Suprapubic skin (tissue), 3 donors: Measurements from ENCODE around the gene SCAF8.

Source experiments
- CTCF ChIP-seq, 2 donors: fragments of 200-600 bp in 1 of 2; fragments of 450-650 bp in 1 of 2; sonication (generic) in 1 of 2; IDR thresholded peaks; one replicate each; pipeline ENCODE4 v1.5.1; 2016 to 2019; ENCODE audit warnings: antibody characterized with exemption in 2 of 2, mild to moderate bottlenecking in 1 of 2, moderate library complexity in 1 of 2
- EP300 ChIP-seq: sonication (generic); formaldehyde crosslinking; IDR thresholded peaks from one replicate; pipeline ENCODE4 v1.6.1; 2017; ENCODE audit warnings: antibody characterized with exemption
- POLR2A ChIP-seq, 2 donors: fragments of 450-650 bp; IDR thresholded peaks; one replicate each; pipeline ENCODE4 v1.6.1; 2017; ENCODE audit warnings: antibody characterized with exemption in 2 of 2, mild to moderate bottlenecking in 2 of 2, moderate library complexity in 2 of 2

GRCh38 chr6:154737424-154737823, 4.2 kb downstream of the SCAF8 start:
- TF ChIP-seq CTCF (IDR thresholded peaks at IDR 0.05), result no peak
- no peak for TF ChIP-seq EP300
- no peak for TF ChIP-seq POLR2A (IDR thresholded peaks at IDR 0.05)
